Astrocyte (in vitro differentiated cells and primary cell): Measurements from ENCODE around the gene KRTAP9-2.

Source experiments
- EZH2 ChIP-seq: IDR thresholded peaks from 2 replicates; pipeline ENCODE4 v1.6.1; 2012; ENCODE audit warnings: mild to moderate bottlenecking, low read length, inconsistent platforms; ENCODE audit not compliant: insufficient read depth
- TF ChIP-seq, protein P1 (sequence below): IDR thresholded peaks from 2 replicates; pipeline ENCODE4 v1.5.1; 2011; ENCODE audit warnings: low read depth, mild to moderate bottlenecking, inconsistent platforms, low read length, moderate library complexity; ENCODE audit not compliant: insufficient read depth

DNA sequence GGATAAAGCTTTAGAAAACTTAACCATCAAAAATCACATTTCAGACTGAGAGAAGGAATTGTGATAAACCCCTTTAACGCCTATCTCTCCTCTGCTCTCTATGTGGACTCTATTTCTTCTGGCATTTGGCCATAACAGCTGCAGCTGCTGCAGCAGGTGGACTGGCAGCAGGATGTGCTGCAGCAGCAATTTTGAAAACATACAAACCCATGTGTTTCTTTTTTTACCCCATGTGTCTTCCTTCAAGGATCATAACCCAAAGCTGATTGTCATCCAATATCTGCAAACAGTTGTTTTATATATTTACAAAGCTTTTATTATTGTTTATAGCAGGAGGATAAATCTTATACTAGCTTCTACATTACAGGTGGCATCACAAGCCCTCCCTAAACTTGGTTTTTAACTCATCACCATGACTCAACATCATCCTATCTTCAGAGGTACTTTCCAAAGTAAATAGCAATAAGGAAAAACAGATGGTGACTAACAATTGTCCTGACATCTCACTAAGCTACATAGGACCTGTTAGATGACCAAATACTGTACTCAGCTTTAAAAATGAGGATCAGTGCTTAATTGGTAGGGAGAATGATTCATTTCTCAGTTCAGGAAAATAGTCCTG, 14.5 kb upstream of the KRTAP9-2 start:
- TF ChIP-seq, protein P1, sequence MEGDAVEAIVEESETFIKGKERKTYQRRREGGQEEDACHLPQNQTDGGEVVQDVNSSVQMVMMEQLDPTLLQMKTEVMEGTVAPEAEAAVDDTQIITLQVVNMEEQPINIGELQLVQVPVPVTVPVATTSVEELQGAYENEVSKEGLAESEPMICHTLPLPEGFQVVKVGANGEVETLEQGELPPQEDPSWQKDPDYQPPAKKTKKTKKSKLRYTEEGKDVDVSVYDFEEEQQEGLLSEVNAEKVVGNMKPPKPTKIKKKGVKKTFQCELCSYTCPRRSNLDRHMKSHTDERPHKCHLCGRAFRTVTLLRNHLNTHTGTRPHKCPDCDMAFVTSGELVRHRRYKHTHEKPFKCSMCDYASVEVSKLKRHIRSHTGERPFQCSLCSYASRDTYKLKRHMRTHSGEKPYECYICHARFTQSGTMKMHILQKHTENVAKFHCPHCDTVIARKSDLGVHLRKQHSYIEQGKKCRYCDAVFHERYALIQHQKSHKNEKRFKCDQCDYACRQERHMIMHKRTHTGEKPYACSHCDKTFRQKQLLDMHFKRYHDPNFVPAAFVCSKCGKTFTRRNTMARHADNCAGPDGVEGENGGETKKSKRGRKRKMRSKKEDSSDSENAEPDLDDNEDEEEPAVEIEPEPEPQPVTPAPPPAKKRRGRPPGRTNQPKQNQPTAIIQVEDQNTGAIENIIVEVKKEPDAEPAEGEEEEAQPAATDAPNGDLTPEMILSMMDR, result no peak
- no peak for TF ChIP-seq EZH2
